ENCODE results near the gene MORN1. TPM values are rescaled to one million over a fixed set of nuclear protein-coding genes. Genes with fewer than 3 reads are reported as not detected.

MORN1 gene
- total and polyA plus RNA-seq, 2 experiments from 2014 or later: 10.8 to 24.4 TPM

DNA sequence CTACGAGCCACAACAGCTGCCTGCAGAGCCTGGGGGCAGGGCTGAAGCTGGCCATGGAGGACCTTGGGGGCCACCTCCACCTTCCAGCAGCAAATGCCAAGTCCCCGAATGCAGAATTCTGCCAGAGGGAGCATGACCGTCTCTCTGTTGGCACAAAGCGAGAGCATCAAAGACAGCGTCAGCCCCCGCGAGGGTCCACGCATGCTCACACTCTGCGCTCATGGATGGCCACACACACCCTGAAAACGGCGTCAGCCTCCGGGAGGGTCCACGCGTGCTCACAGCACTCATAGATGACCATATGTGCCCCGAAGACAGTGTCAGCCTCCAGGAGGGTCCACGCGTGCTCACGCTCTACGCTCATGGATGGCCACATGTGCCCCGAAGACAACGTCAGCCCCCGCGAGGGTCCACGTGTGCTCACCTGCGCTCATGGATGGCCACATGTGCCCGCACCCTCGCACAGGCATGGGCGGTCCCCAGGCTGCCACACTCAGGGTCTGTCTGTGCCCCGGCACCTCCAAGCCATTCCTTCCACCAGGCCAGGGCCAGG is 46.5 kb downstream of the MORN1 start:
- no peaks in the 10 kb centered on the region for H3K9me3 ChIP-seq (ENCODE audit: low read depth)
- H3K36me3 ChIP-seq: no peaks in the 10 kb centered on the region
- H3K27me3 ChIP-seq: no peaks in the 10 kb centered on the region
- no peak for DNase-seq (ENCODE audit: low read depth in 1 of 2, low spot score in 1 of 2)
- no peaks in the 10 kb centered on the region for H3K4me1 ChIP-seq (ENCODE audit: low read depth)
- TF ChIP-seq, protein P1, sequence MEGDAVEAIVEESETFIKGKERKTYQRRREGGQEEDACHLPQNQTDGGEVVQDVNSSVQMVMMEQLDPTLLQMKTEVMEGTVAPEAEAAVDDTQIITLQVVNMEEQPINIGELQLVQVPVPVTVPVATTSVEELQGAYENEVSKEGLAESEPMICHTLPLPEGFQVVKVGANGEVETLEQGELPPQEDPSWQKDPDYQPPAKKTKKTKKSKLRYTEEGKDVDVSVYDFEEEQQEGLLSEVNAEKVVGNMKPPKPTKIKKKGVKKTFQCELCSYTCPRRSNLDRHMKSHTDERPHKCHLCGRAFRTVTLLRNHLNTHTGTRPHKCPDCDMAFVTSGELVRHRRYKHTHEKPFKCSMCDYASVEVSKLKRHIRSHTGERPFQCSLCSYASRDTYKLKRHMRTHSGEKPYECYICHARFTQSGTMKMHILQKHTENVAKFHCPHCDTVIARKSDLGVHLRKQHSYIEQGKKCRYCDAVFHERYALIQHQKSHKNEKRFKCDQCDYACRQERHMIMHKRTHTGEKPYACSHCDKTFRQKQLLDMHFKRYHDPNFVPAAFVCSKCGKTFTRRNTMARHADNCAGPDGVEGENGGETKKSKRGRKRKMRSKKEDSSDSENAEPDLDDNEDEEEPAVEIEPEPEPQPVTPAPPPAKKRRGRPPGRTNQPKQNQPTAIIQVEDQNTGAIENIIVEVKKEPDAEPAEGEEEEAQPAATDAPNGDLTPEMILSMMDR (IDR thresholded peaks at IDR 0.05; ENCODE audit: low read depth, low read length): no peak
- H3K4me3 ChIP-seq: no peak overlapping the region
- H3K27ac ChIP-seq: no peak overlapping the region

DNA sequence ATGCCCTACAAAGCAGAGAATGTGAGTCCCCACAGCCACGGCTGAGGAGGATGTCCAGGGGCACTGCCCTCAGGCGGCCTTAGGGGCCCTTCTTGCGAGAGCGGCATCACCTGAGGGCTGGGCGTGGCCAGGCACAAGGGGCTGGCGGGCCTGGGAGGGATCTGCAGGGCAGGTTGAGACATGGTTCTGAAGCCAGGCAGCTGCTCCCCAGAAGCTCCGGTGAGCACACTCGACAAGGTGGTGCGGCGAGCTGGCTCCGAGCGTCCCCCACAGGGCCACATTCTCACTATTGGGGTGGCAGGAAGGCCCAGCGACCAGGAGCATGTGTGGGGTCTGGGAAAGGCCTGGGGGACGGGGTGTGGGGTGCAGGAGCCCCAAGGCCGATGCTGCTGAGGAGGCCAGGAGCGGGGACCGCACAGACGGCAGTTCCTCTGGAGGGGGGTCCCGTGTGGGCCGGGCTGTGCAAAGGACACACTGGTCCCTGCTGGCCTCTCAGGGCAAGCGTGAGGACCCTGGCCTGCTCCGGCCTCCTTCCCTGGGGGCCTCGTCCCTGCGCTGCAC is 47.2 kb downstream of the MORN1 start:
- no peak for DNase-seq (ENCODE audit: low read depth in 1 of 2, low spot score in 1 of 2)
- no peak overlapping the region for H3K27ac ChIP-seq
- H3K4me1 ChIP-seq (ENCODE audit: low read depth): no peaks in the 10 kb centered on the region
- TF ChIP-seq, protein P1 (IDR thresholded peaks at IDR 0.05; ENCODE audit: low read depth, low read length): no peak
- H3K36me3 ChIP-seq: no peaks in the 10 kb centered on the region
- no peak overlapping the region for H3K4me3 ChIP-seq
- no peaks in the 10 kb centered on the region for H3K27me3 ChIP-seq
- no peaks in the 10 kb centered on the region for H3K9me3 ChIP-seq (ENCODE audit: low read depth)

DNA sequence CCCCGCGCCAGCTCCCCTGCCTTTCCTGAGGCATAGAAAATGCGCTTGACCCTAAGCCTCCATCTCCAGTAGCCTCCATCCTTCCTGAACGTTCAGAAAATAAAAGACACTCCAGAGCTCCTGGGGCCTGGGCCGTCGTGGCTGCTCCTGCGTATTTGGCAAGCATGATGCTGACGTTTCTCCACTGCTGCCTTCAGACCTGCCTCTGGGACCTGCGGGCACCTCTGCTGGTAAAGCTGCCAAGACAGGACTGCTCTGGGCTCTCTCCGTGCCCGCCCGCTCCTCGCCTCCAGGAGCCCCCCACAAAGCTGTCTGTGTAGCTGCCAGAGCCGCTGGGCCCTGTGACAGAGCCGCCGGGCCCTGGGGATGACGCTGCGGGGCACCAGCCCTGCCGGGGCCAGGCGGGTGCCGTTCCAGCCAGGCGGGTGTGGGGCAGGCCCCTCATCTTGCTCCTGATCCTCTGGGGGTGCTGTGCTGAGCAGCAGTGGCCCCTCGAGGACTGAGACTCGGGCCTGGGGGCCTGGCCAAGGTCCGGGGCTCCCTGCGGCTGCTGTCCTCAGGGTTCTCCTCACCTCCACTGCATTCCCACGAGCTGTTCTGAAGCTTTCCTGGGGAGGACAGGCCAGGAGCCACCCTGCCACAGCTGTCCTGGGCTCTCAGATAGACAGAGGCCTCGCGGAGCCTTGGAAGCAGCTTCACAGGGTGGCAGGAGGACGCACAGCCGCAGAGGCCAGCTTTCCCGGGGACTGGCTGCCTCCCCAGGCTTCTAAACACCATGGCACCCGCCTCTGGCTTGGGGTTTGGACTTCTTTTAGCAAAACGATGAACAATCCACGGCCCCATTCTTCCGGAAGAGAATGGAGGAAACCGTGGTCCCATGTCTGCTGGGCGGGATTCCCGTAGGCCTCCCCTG is 48.1 kb downstream of the MORN1 start:
- H3K36me3 ChIP-seq: no peaks in the 10 kb centered on the region
- H3K4me1 ChIP-seq (ENCODE audit: low read depth): no peaks in the 10 kb centered on the region
- TF ChIP-seq, protein P1 (IDR thresholded peaks at IDR 0.05; ENCODE audit: low read depth, low read length): no peak
- H3K27ac ChIP-seq: no peak overlapping the region
- H3K9me3 ChIP-seq (ENCODE audit: low read depth): no peaks in the 10 kb centered on the region
- H3K4me3 ChIP-seq: no peak overlapping the region
- DNase-seq (ENCODE audit: low read depth in 1 of 2, low spot score in 1 of 2): no peak
- H3K27me3 ChIP-seq: no peaks in the 10 kb centered on the region

DNA sequence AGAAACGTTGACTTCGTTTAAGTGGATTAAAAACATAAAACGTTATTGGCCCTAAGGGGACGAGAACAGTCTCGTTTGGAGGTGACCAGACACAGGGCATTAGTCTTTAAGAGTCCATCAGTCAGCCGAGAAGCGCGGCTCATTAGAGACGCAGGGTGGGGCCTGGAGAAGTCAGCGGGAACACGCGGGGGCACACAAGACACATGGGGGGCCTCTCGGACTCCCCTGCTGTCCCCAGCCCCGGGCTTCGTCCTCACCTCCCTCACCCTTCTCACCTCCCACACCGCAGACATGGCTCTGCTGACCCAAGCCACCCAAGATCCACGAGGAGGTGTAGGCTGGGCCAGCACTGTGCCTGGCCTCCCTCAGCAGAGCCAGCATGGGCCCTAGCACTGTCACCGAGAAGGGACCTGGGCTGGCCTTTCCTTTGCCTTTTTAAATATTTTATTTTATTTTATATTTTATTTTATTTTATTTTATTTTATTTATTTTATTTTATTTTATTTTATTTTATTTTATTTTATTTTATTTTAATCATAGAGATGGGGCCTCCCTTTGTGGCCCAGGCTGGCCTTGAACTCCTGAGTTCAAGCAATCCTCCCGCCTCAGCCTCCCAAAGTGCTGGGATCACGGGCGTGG is 48.9 kb downstream of the MORN1 start:
- Histone ChIP-seq H3K27me3 (no peaks in the 10 kb centered on the region), H3K36me3 (no peaks in the 10 kb centered on the region), H3K4me1 (ENCODE audit: low read depth) (no peaks in the 10 kb centered on the region), H3K9me3 (ENCODE audit: low read depth) (no peaks in the 10 kb centered on the region), H3K4me3 (no peak overlapping the region), H3K27ac (no peak overlapping the region)
- no peak for DNase-seq (ENCODE audit: low read depth in 1 of 2, low spot score in 1 of 2)
- TF ChIP-seq, protein P1 (IDR thresholded peaks at IDR 0.05; ENCODE audit: low read depth, low read length): no peak

DNA sequence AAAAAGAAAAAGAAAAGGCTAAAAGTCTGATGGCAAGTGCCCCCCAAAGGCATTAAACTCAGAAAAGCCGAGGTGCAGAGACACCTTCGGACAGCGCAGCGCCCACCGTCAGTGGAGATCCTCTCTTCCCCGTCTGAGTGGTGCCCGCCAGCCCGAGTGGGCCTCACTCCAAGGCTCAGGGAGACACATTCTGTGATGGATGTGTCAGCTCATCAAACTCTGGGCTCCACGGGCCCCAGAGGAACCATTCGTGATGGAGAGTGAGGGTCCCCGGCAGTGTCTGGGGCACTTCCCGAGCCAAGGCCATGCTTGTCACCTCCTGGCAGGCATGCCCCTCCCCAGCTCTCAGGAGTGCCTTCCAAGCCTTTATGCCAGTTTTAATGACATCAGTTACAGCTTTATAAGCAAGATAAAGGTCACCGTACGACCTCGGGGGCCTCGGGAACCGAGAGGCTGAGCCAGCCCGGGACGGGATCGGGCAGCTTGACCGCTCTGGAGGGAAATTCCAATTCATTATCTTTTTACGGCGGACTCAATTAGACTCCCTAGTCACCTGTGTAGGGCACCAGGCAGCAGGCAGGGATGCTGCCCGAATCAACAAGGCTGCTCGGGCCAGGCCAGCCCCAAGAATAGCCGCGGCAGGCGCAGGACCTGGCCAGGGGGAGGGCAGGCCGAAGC is 49.5 kb downstream of the MORN1 start:
- Histone ChIP-seq H3K36me3 (no peaks in the 10 kb centered on the region), H3K27me3 (no peaks in the 10 kb centered on the region), H3K4me3 (no peak overlapping the region), H3K9me3 (ENCODE audit: low read depth) (no peaks in the 10 kb centered on the region), H3K4me1 (ENCODE audit: low read depth) (no peaks in the 10 kb centered on the region), H3K27ac (no peak overlapping the region)
- TF ChIP-seq, protein P1 (IDR thresholded peaks at IDR 0.05; ENCODE audit: low read depth, low read length): no peak
- DNase-seq (ENCODE audit: low read depth in 1 of 2, low spot score in 1 of 2): no peak

Data from cardiac muscle cell (in vitro differentiated cells and primary cell).